VCaP (cell line): Measurements from ENCODE around the gene HPS1.
A peak's percentile ranks its signal among the peaks of the same experiment; 100 is the strongest.

Experiments
- H3K27ac ChIP-seq: fragments of 450-650 bp; 2 replicates; pipeline ENCODE4 v1.5.1; 2017
- TF ChIP-seq, protein P1 (sequence below): fragments of 450-650 bp; conservative IDR thresholded peaks from 2 replicates; pipeline ENCODE4 v1.5.1; 2017; ENCODE audit warnings: mild to moderate bottlenecking, moderate library complexity

HPS1 gene

DNA sequence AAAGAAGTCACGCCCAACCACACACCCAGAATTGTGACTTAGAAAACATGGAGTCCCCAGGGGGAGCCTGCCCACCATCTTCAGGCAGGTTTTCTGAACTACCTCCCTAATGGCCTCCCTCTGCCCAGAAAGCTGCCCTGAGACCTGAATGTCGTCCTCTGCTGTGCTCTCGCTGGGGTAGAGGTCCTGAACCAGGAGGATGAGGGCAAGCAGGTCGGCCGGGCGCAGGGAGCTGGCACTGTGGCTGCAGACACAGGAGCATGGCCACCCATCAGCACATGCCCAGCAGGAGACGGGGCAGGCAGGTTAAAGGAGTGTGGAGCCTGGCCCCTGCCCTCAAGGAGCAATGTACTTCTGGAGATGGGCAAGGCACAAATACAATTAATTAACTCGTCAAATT, 16.3 kb downstream of the HPS1 start:
- TF ChIP-seq, protein P1, sequence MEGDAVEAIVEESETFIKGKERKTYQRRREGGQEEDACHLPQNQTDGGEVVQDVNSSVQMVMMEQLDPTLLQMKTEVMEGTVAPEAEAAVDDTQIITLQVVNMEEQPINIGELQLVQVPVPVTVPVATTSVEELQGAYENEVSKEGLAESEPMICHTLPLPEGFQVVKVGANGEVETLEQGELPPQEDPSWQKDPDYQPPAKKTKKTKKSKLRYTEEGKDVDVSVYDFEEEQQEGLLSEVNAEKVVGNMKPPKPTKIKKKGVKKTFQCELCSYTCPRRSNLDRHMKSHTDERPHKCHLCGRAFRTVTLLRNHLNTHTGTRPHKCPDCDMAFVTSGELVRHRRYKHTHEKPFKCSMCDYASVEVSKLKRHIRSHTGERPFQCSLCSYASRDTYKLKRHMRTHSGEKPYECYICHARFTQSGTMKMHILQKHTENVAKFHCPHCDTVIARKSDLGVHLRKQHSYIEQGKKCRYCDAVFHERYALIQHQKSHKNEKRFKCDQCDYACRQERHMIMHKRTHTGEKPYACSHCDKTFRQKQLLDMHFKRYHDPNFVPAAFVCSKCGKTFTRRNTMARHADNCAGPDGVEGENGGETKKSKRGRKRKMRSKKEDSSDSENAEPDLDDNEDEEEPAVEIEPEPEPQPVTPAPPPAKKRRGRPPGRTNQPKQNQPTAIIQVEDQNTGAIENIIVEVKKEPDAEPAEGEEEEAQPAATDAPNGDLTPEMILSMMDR, result no peak
- H3K27ac ChIP-seq, result no peak overlapping the region

DNA sequence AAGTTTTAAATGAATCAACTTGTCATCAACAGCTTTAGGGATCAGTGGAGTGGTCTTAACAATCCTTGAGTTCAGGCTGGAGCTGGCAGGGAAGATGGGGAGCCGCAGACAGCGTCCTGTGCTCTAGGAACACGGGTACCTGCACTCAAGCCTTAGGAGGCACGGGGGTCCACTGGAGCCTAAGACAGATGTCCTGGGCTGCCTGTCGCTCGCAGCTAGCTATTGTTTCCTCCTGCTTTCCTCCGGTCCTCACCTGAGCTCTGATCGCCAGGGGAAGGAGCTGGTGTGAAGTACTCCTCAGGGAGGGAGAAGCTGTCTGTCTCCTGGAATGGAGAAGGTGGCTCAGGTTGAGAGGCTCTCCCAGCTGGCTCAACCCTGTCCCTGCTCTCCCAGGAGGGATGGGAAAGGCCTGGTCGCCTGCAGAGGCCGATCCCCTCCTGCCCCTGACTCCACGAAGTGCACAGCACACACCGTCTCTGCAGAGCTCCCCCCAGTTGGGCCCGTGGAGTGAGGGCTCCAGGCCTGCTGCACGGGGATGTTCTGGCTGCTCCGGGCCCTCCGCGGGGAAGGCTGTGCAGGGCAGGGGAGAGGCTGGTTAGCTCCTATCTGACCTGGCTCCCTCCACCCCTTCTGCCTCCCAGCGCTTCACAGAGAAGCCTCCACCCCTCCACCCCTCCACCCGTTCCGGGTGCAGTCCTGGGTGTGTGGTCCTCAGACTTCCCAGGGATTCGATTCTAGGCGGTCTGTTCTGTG, 17.2 kb downstream of the HPS1 start:
- no peak overlapping the region for H3K27ac ChIP-seq
- TF ChIP-seq, protein P1, result no peak

DNA sequence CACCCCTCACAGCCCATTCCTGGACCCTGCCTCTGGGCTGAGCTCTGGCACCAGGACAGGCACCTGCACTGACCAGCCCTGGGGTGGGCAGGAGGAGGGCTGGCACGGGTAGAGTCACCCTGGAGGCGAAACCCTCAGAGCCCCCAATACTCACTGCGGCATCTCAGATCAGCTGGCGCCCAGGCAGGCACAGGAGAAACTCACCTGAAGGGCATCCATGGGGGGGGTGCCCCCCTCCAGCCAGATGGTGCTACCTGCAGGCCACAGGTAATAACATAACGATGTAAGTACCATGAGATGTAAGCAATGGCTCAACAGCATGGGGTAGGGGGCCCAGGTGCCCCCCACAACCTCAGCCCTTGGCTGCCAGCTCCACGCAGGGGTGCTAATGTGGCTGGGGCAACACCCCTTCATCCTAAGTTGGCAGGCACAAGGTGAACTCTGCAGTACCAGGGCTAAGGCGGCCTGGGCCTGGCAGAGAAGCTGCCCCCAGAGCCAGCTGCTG, 19.7 kb downstream of the HPS1 start:
- H3K27ac ChIP-seq, result no peak overlapping the region
- TF ChIP-seq, protein P1, result no peak

DNA sequence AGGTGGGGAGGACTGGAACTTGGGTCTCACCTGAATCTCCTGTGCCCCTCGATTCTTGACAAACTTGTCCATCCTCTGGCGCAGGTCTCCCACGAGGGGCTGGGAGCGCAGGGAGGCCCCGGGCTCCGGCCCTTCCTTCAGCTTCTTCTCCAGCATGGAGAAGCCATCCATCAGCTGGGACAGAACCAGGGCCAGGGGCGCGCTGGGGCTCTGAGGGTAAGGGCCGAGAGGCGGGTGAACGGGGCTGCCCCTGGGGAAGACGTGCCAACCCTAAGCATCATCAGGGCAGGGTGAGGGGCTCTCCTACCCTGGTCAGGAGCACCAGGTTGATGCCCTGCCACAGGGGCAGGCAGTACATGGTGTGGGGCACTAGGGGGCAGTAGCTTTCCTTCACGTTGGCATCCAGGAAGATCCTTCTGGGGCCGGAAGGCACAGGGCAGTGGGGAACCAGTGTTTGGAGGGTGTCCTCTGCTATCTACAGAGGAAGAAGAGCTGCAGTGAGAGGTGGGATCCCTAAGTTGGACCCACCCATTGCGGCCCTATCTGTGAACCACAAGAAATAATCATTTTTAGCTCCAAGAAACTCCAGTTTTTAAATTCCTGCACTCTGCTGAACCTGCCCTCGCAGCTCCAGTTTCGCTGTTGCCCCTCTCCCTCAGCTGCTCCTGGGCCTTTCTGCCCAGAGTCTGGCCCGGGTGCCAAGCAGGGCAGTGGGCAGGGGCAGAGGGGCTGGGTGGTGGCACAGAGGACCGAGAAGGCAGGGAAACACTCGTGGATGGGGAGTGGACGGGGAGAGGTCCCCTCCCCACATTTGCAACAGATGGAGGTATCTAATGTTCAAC, 21.0 kb downstream of the HPS1 start:
- H3K27ac ChIP-seq, result no peak overlapping the region
- TF ChIP-seq, protein P1, result peak; percentile 79

DNA sequence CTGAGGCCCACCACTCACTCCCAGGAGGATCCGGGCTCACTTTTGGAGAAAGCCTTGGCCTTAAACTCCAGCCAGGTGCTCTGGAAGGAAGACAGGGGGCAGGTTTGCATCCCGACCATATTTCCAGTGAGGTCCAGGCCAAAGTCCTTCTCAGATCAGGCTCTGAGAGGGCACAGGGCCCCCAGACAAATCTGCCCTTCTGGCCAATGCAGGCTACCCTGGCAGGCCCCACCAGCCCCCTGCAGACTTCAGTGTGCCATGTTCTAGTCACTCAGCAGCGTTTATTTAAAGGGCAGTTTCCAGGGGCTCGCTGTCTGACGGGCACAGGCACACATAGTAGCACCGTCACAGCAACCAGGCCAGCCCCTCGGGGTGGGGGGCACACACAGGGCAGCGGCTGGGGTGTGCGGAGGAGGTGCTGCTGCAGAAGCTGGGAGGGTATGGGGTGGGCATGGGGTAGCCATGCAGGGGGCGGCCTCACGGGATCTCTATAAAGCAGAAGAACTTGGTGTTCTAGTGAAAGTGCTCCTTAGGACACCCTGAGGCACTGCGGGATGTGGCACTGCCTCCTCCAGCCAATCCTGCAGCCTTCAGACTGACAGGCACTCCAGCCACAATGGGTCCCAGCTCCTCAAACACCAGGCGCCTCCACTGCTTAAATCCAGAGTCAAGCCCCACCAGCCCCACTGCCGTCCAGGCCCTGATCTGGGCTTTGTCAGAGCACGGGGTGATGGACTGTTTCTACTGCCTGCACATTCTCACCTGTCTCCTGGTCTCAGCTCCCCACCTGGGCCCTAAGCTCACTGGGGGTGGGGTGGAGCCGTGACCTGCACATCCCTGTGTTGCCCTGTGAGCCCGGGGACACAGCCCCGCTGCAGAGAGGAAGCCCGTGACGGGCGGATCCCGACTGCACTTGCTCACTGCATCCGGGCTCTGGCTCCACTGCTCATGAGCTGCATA, 22.2 kb downstream of the HPS1 start:
- TF ChIP-seq, protein P1, result no peak
- H3K27ac ChIP-seq, result no peak overlapping the region

DNA sequence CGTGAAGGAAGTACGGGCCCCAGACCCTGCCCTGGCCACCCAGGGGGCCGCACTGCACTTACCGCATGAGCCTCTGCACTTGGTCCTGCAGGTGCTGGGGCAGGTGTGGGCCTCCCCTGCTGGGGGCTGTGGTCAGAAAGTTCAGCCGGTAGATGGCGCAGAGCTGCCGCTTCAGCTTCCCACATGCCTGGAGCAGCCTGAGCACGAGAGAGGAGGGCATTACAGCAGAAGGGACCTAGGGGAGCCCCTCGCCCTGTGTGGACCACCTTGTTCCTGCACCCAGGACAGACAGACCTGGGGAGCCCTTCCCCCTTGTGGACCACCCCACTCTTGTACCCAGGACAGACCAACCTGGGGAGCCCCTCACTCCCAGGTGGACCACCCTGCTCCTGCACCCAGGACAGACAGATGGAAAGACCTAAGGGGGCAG, 23.0 kb downstream of the HPS1 start:
- no peak overlapping the region for H3K27ac ChIP-seq
- TF ChIP-seq, protein P1, result peak; percentile 27
